Astrocyte (in vitro differentiated cells and primary cell): ENCODE results near the gene SPNS2. TPM values are rescaled to one million over a fixed set of nuclear protein-coding genes. Genes with fewer than 3 reads are reported as not detected.

ENCODE experiments used
- DNase-seq: peaks from one replicate; pipeline ENCODE4 v3.0.0-alpha.2; 2010; ENCODE audit warnings: low read depth
- FAIRE-seq: peaks from 2 replicates; lab custom pipeline; 2011; peaks lifted over from hg19 to GRCh38; lab: Jason Lieb, UNC
- H2AFZ ChIP-seq: 2 replicates; pipeline ENCODE4 v1.6.0; 2012; ENCODE audit warnings: low read depth, low read length, inconsistent platforms
- H3K27ac ChIP-seq: 2 replicates; pipeline ENCODE4 v1.5.1; 2011; ENCODE audit warnings: low read depth, low read length, inconsistent platforms
- H3K27me3 ChIP-seq: 2 replicates; pipeline ENCODE4 v1.6.0; 2011; ENCODE audit warnings: low read length, inconsistent platforms; ENCODE audit not compliant: insufficient read depth
- H3K36me3 ChIP-seq: 2 replicates; pipeline ENCODE4 v1.5.1; 2011; ENCODE audit warnings: low read length, inconsistent platforms; ENCODE audit not compliant: insufficient read depth
- H3K4me1 ChIP-seq: 2 replicates; pipeline ENCODE4 v1.5.1; 2011; ENCODE audit warnings: low read length, inconsistent platforms; ENCODE audit not compliant: insufficient read depth
- H3K4me2 ChIP-seq: 2 replicates; pipeline ENCODE4 v1.6.0; 2012; ENCODE audit warnings: low read length, inconsistent platforms
- H3K4me3 ChIP-seq: 2 replicates; pipeline ENCODE4 v1.5.1; 2011; ENCODE audit warnings: low read depth, mild to moderate bottlenecking, low read length, inconsistent platforms; ENCODE audit not compliant: insufficient read depth
- H3K79me2 ChIP-seq: 2 replicates; pipeline ENCODE4 v1.6.0; 2012; ENCODE audit warnings: mild to moderate bottlenecking, low read length, inconsistent platforms; ENCODE audit not compliant: insufficient read depth
- H3K9ac ChIP-seq: 2 replicates; pipeline ENCODE4 v1.6.0; 2012; ENCODE audit warnings: mild to moderate bottlenecking, low read length, inconsistent platforms
- H3K9me3 ChIP-seq: 2 replicates; pipeline ENCODE4 v1.5.1; 2012; ENCODE audit warnings: low read depth, mild to moderate bottlenecking, low read length, inconsistent platforms; ENCODE audit not compliant: insufficient read depth
- H4K20me1 ChIP-seq: 2 replicates; pipeline ENCODE4 v1.6.0; 2012; ENCODE audit warnings: low read length, inconsistent platforms; ENCODE audit not compliant: insufficient read depth
- H3K27ac Mint-ChIP-seq: one replicate; pipeline ENCODE4 v1.8.0; 2021; ENCODE audit warnings: mild to moderate bottlenecking, mixed read lengths; ENCODE audit not compliant: unreplicated experiment
- H3K27me3 Mint-ChIP-seq: one replicate; pipeline ENCODE4 v1.8.0; 2021; ENCODE audit warnings: low read depth, mixed read lengths; ENCODE audit not compliant: unreplicated experiment
- H3K36me3 Mint-ChIP-seq: one replicate; pipeline ENCODE4 v1.8.0; 2021; ENCODE audit warnings: low read depth, mixed read lengths; ENCODE audit not compliant: unreplicated experiment
- H3K4me1 Mint-ChIP-seq: one replicate; pipeline ENCODE4 v1.8.0; 2021; ENCODE audit warnings: low read depth, mixed read lengths; ENCODE audit not compliant: unreplicated experiment
- H3K4me3 Mint-ChIP-seq: one replicate; pipeline ENCODE4 v1.8.0; 2021; ENCODE audit warnings: mild to moderate bottlenecking, moderate library complexity, mixed read lengths; ENCODE audit not compliant: unreplicated experiment
- H3K9me3 Mint-ChIP-seq: one replicate; pipeline ENCODE4 v1.8.0; 2021; ENCODE audit warnings: mild to moderate bottlenecking, mixed read lengths; ENCODE audit not compliant: unreplicated experiment
- CTCF ChIP-seq: IDR thresholded peaks from 2 replicates; pipeline ENCODE4 v1.5.1; 2011; ENCODE audit warnings: low read depth, mild to moderate bottlenecking, inconsistent platforms, low read length, moderate library complexity; ENCODE audit not compliant: insufficient read depth
- EZH2 ChIP-seq: IDR thresholded peaks from 2 replicates; pipeline ENCODE4 v1.6.1; 2012; ENCODE audit warnings: mild to moderate bottlenecking, low read length, inconsistent platforms; ENCODE audit not compliant: insufficient read depth
- total RNA-seq: library from RNA; stranded (reverse); gene quantifications from 2 replicates; pipeline ENCODE4 v1.2.1, GENCODE V29; 2021

SPNS2 gene
- total RNA-seq, 1 donor from 2014 or later: 4.3 TPM

GRCh38 chr17:4500191-4500571, 1.5 kb downstream of the SPNS2 start:
- Mint-ChIP-seq H3K4me3 (peak overlapping the region; percentile 69), H3K4me1 (peaks cover 12% of the 10 kb centered on the region), H3K36me3 (no peaks in the 10 kb centered on the region), H3K27ac (no peak overlapping the region), H3K27me3 (peaks cover 52% of the 10 kb centered on the region), H3K9me3 (no peaks in the 10 kb centered on the region)
- TF ChIP-seq EZH2 (no peak), CTCF (no peak)
- Histone ChIP-seq H2AFZ (no peak overlapping the region), H3K4me1 (peaks cover 23% of the 10 kb centered on the region), H3K79me2 (no peaks in the 10 kb centered on the region), H4K20me1 (peaks cover 13% of the 10 kb centered on the region), H3K4me2 (peak overlapping the region; percentile 39), H3K9me3 (no peaks in the 10 kb centered on the region), H3K27me3 (peaks cover 47% of the 10 kb centered on the region), H3K36me3 (no peaks in the 10 kb centered on the region), H3K4me3 (no peak overlapping the region), H3K9ac (no peak overlapping the region), H3K27ac (no peak overlapping the region)
- FAIRE-seq (no peak), DNase-seq (no peak)

- Histone ChIP-seq H3K4me1 (peaks cover 23% of the 10 kb centered on the region), H4K20me1 (peaks cover 13% of the 10 kb centered on the region), H3K4me3 (no peak overlapping the region), H2AFZ (no peak overlapping the region), H3K36me3 (no peaks in the 10 kb centered on the region), H3K27me3 (peaks cover 47% of the 10 kb centered on the region), H3K9ac (no peak overlapping the region), H3K27ac (no peak overlapping the region), H3K9me3 (no peaks in the 10 kb centered on the region), H3K79me2 (no peaks in the 10 kb centered on the region), H3K4me2 (no peak overlapping the region)
- H3K9me3 Mint-ChIP-seq: no peaks in the 10 kb centered on the region
- FAIRE-seq (no peak), DNase-seq (no peak)
- TF ChIP-seq EZH2: no peak
- TF ChIP-seq CTCF: no peak
- H3K4me3 Mint-ChIP-seq: no peak overlapping the region
- peaks cover 56% of the 10 kb centered on the region for H3K27me3 Mint-ChIP-seq
- no peak overlapping the region for H3K27ac Mint-ChIP-seq
- H3K4me1 Mint-ChIP-seq: peaks cover 12% of the 10 kb centered on the region
- no peaks in the 10 kb centered on the region for H3K36me3 Mint-ChIP-seq
Measured at GRCh38 chr17:4501295-4501949, 2.7 kb downstream of the SPNS2 start.

GRCh38 chr17:4502466-4503154, 3.9 kb downstream of the SPNS2 start:
- Mint-ChIP-seq H3K4me1 (peaks cover 5% of the 10 kb centered on the region), H3K9me3 (no peaks in the 10 kb centered on the region), H3K27me3 (peaks cover 53% of the 10 kb centered on the region), H3K36me3 (no peaks in the 10 kb centered on the region), H3K27ac (no peak overlapping the region), H3K4me3 (no peak overlapping the region)
- Histone ChIP-seq H3K36me3 (no peaks in the 10 kb centered on the region), H3K4me3 (no peak overlapping the region), H3K4me1 (peaks cover 15% of the 10 kb centered on the region), H2AFZ (no peak overlapping the region), H3K9ac (no peak overlapping the region), H3K9me3 (no peaks in the 10 kb centered on the region), H4K20me1 (peaks cover 10% of the 10 kb centered on the region), H3K79me2 (no peaks in the 10 kb centered on the region), H3K27ac (no peak overlapping the region), H3K27me3 (peaks cover 40% of the 10 kb centered on the region), H3K4me2 (no peak overlapping the region)
- DNase-seq (no peak), FAIRE-seq (no peak)
- TF ChIP-seq CTCF (no peak), EZH2 (no peak)
